HepG2 (cell line): ENCODE data around the gene QPCT. TPM values are rescaled to one million over a fixed set of nuclear protein-coding genes. Genes with fewer than 3 reads are reported as not detected.

Experiments used
- ATAC-seq: fragments of 200-7000 bp; cut with Tn5 transposase; 3 replicates; pipeline ENCODE4 v1.9.1; 2020; ENCODE audit warnings: mild to moderate bottlenecking, moderate library complexity
- BruUV-seq: library from RNA; stranded (reverse); fragments of 400-500 nt; replicated peaks from 2 replicates; lab custom pipeline; 2021; lab: Mats Ljungman, UMichigan
- CTCF ChIA-PET: fragments of 300-600 bp; formaldehyde crosslinking; extraction: SDS; loops from one replicate; lab custom pipeline; 2021; ENCODE audit warnings: low total read pairs, inconsistent platforms, low intra/inter-chr PET ratio; lab: Yijun Ruan, JAX
- POLR2A ChIA-PET: fragments of 350-600 bp; sonication (Branson Sonifier 250); formaldehyde crosslinking; loops from one replicate; lab custom pipeline; 2020; ENCODE audit warnings: antibody characterized with exemption, inconsistent platforms; lab: Yijun Ruan, JAX
- DNase-seq: peaks from one replicate; pipeline ENCODE4 v3.0.0-alpha.2; 2015; ENCODE audit warnings: low spot score
- FAIRE-seq: peaks from 3 replicates; lab custom pipeline; 2011; peaks lifted over from hg19 to GRCh38; lab: Jason Lieb, UNC
- H2AFZ ChIP-seq: one replicate; pipeline ENCODE4 v1.6.1; 2011; ENCODE audit warnings: low read length, inconsistent platforms
- H3K27ac ChIP-seq: fragments of 300-600 bp; 3 replicates; pipeline ENCODE4 v1.8.0; 2011; ENCODE audit warnings: mixed run types, mild to moderate bottlenecking, mixed read lengths, low read length, inconsistent platforms; ENCODE audit not compliant: insufficient read depth; ENCODE audit errors: extremely low read length
- H3K27me3 ChIP-seq, 2 experiments: fragments of 200-600 bp in 1 of 2; 2 replicates in 1 of 2; 3 replicates in 1 of 2; pipeline versions ENCODE4 v1.6.0 to v1.8.0; 2011; ENCODE audit warnings: low read length in 2 of 2, mild to moderate bottlenecking in 2 of 2, moderate library complexity in 2 of 2, inconsistent platforms in 1 of 2; ENCODE audit not compliant: insufficient read depth in 2 of 2, control insufficient read depth in 1 of 2
- H3K36me3 ChIP-seq, 2 experiments: fragments of 200-600 bp in 1 of 2; replicated peaks in 1 of 2; 2 replicates in 1 of 2; 3 replicates in 1 of 2; pipeline versions ENCODE4 v1.5.1 to v1.8.0; 2011; ENCODE audit warnings: low read length in 2 of 2, inconsistent platforms in 1 of 2; ENCODE audit not compliant: insufficient read depth in 2 of 2, control insufficient read depth in 1 of 2
- H3K4me1 ChIP-seq: 2 replicates; pipeline ENCODE4 v1.5.1; 2012; ENCODE audit warnings: low read length, inconsistent platforms; ENCODE audit not compliant: insufficient read depth
- H3K4me2 ChIP-seq: 2 replicates; pipeline ENCODE4 v1.6.0; 2011; ENCODE audit warnings: low read depth, low read length, inconsistent platforms
- H3K4me3 ChIP-seq, 3 experiments: fragments of 200-600 bp in 1 of 3; sonication (generic), shearing (Covaris generic) in 1 of 3; replicated peaks in 1 of 3; 2 replicates each; pipeline ENCODE4 v1.5.1; 2011 to 2016; ENCODE audit warnings: low read length in 3 of 3, inconsistent platforms in 2 of 3, low read depth in 2 of 3, mild to moderate bottlenecking in 2 of 3, control low read depth in 1 of 3, mixed read lengths in 1 of 3; ENCODE audit not compliant: insufficient read depth in 1 of 3
- H3K79me2 ChIP-seq: one replicate; pipeline ENCODE4 v1.6.1; 2011; ENCODE audit warnings: low read length, inconsistent platforms; ENCODE audit not compliant: insufficient read depth
- H3K9ac ChIP-seq: 2 replicates; pipeline ENCODE4 v1.6.0; 2011; ENCODE audit warnings: mild to moderate bottlenecking, low read depth, low read length, inconsistent platforms; ENCODE audit not compliant: insufficient read depth
- H3K9me3 ChIP-seq: 2 replicates; pipeline ENCODE4 v1.5.1; 2012; ENCODE audit warnings: mild to moderate bottlenecking, low read length
- H4K20me1 ChIP-seq: 2 replicates; pipeline ENCODE4 v1.6.0; 2011; ENCODE audit warnings: inconsistent platforms, mild to moderate bottlenecking, low read length, moderate library complexity; ENCODE audit not compliant: insufficient read depth
- DR1 ChIP-seq: sonication (generic); formaldehyde crosslinking; IDR thresholded peaks from 2 replicates; pipeline ENCODE4 v1.8.0; 2021; ENCODE audit warnings: mild to moderate bottlenecking, missing genetic modification reagents, inconsistent platforms
- MATR3 ChIP-seq: sonication (generic); formaldehyde crosslinking; IDR thresholded peaks from 2 replicates; pipeline ENCODE4 v1.4.0; 2020; ENCODE audit warnings: missing genetic modification reagents
- NCOA2 ChIP-seq: sonication (generic); formaldehyde crosslinking; IDR thresholded peaks from 2 replicates; pipeline ENCODE4 v1.8.0; 2022; ENCODE audit warnings: inconsistent platforms
- ZNF33A ChIP-seq: sonication (generic); formaldehyde crosslinking; IDR thresholded peaks from 2 replicates; pipeline ENCODE4 v1.5.1; 2020; ENCODE audit warnings: missing genetic modification reagents, mild to moderate bottlenecking, moderate library complexity, borderline replicate concordance
- WGBS: methylation state at CpG from one replicate; pipeline ENCODE4 v1.1.6; 2017; ENCODE audit warnings: low lambda C conversion rate; 5-methylcytosine and 5-hydroxymethylcytosine counted together
- in situ Hi-C: cut with HindIII; loops from 2 replicates; pipeline ENCODE4 v1.10.0; 2017; ENCODE audit warnings: low pct_unique_long_range_greater_than_20kb; ENCODE audit not compliant: extremely low pct_ligation_motif_present
- intact Hi-C: fragments of 100-400 bp; cut with micrococcal nuclease; formaldehyde crosslinking; loops from one replicate; pipeline ENCODE4 v1.10.0; 2022; ENCODE audit not compliant: unreplicated experiment
- polyA plus RNA-seq, 8 experiments: library from polyadenylated mRNA; depleted of rRNA in 3 of 8; stranded (reverse) in 7 of 8; unstranded in 1 of 8; fragments of >200 nt; fragmentation: Illumina TruSeq in 4 of 8; extraction: Trizol in 4 of 8; gene quantifications; 2 replicates each; pipeline versions ENCODE4 v1.2.1 to v1.2.3, GENCODE V29; 2011 to 2016; ENCODE audit warnings: low read depth in 4 of 8, missing spikeins in 1 of 8, mixed read lengths in 1 of 8; ENCODE audit not compliant: insufficient read depth in 1 of 8
- total RNA-seq, 5 experiments: library from RNA; depleted of rRNA; stranded (reverse); fragments of >200 nt; fragmentation: Illumina TruSeq; extraction: Trizol; gene quantifications; 2 replicates each; pipeline ENCODE4 v1.2.3, GENCODE V29; 2016; ENCODE audit warnings: low read depth in 1 of 5
- TF ChIP-seq, protein P1 (sequence below): sonication (generic); formaldehyde crosslinking; IDR thresholded peaks from 2 replicates; pipeline ENCODE4 v1.4.0; 2020; ENCODE audit warnings: missing genetic modification reagents
- TF ChIP-seq, protein P2 (sequence below): fragments of 450-650 bp; IDR thresholded peaks from 2 replicates; pipeline ENCODE4 v1.6.1; 2017; ENCODE audit warnings: mild to moderate bottlenecking

QPCT gene
- total and polyA plus RNA-seq, 2 of the 13 experiments (the other 11 are each of a cell fraction or from before 2014, with no cell fraction given): 0.77 to 1.2 TPM

- no peak for TF ChIP-seq DR1 (CRISPR knock-in tag)
- TF ChIP-seq MATR3 (CRISPR knock-in tag): no peak
- no peak for TF ChIP-seq ZNF33A (CRISPR knock-in tag)
Measured at GRCh38 chr2:37358466-37358865, 14.0 kb downstream of the QPCT start (continued).

GRCh38 chr2:37361216-37361815 is 16.9 kb downstream of the QPCT start:
- Histone ChIP-seq H3K27ac (no peak overlapping the region), H3K9ac (no peak overlapping the region), H3K36me3 (no peaks in the 10 kb centered on the region), H2AFZ (no peak overlapping the region), H3K27me3 (peaks cover 0 to 12% of the 10 kb centered on the region in 2 experiments; a peak in 1 of 5 replicates), H3K4me1 (no peaks in the 10 kb centered on the region), H3K4me2 (no peak overlapping the region), H3K4me3 (no peak overlapping the region), H3K9me3 (no peaks in the 10 kb centered on the region)
- no peak for ATAC-seq
- BruUV-seq: no TSS peak
- intact Hi-C loops: no loop called here
- no peak for DNase-seq
- FAIRE-seq: no peak
- in situ Hi-C loops: no loop called here
- CTCF ChIA-PET: no interaction called here
- 61% methylated on average over 3 of the region's 3 CpGs for WGBS
- TF ChIP-seq, protein P1, sequence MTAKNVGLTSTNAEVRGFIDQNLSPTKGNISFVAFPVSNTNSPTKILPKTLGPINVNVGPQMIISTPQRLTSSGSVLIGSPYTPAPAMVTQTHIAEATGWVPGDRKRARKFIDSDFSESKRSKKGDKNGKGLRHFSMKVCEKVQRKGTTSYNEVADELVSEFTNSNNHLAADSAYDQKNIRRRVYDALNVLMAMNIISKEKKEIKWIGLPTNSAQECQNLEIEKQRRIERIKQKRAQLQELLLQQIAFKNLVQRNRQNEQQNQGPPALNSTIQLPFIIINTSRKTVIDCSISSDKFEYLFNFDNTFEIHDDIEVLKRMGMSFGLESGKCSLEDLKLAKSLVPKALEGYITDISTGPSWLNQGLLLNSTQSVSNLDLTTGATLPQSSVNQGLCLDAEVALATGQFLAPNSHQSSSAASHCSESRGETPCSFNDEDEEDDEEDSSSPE (CRISPR knock-in tag): no peak
- TF ChIP-seq, protein P2, sequence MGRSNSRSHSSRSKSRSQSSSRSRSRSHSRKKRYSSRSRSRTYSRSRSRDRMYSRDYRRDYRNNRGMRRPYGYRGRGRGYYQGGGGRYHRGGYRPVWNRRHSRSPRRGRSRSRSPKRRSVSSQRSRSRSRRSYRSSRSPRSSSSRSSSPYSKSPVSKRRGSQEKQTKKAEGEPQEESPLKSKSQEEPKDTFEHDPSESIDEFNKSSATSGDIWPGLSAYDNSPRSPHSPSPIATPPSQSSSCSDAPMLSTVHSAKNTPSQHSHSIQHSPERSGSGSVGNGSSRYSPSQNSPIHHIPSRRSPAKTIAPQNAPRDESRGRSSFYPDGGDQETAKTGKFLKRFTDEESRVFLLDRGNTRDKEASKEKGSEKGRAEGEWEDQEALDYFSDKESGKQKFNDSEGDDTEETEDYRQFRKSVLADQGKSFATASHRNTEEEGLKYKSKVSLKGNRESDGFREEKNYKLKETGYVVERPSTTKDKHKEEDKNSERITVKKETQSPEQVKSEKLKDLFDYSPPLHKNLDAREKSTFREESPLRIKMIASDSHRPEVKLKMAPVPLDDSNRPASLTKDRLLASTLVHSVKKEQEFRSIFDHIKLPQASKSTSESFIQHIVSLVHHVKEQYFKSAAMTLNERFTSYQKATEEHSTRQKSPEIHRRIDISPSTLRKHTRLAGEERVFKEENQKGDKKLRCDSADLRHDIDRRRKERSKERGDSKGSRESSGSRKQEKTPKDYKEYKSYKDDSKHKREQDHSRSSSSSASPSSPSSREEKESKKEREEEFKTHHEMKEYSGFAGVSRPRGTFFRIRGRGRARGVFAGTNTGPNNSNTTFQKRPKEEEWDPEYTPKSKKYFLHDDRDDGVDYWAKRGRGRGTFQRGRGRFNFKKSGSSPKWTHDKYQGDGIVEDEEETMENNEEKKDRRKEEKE: no peak
- TF ChIP-seq NCOA2: no peak
- TF ChIP-seq, all 625 proteins: peak for 0
- Histone ChIP-seq H3K79me2 (no peaks in the 10 kb centered on the region), H4K20me1 (no peaks in the 10 kb centered on the region)
- POLR2A ChIA-PET: no interaction called here
